Tibial nerve (tissue), 4 donors: ENCODE data around the gene TPBGL. TPM values are rescaled to one million over a fixed set of nuclear protein-coding genes. Genes with fewer than 3 reads are reported as not detected.

Experiments used
- DNase-seq, 2 donors: peaks; one replicate each; pipeline ENCODE4 v3.0.0-alpha.2; 2019; ENCODE audit warnings: low spot score in 2 of 2
- H3K27ac ChIP-seq, 4 donors: fragments of 200-600 bp; sonication (generic) in 3 of 4; one replicate each; pipeline ENCODE4 v1.5.1; 2017 to 2019; ENCODE audit warnings: mild to moderate bottlenecking in 1 of 4
- H3K27me3 ChIP-seq, 2 donors: fragments of 200-600 bp; sonication (generic) in 1 of 2; one replicate each; pipeline versions ENCODE4 v1.5.1 to v1.6.0; 2017 to 2019
- H3K36me3 ChIP-seq, 3 donors: fragments of 200-600 bp; sonication (generic); one replicate each; pipeline ENCODE4 v1.5.1; 2018 to 2019
- H3K4me1 ChIP-seq, 4 donors: fragments of 200-600 bp; sonication (generic) in 3 of 4; one replicate each; pipeline ENCODE4 v1.5.1; 2017 to 2019
- H3K4me3 ChIP-seq, 4 donors: fragments of 200-600 bp; sonication (generic) in 3 of 4; one replicate each; pipeline ENCODE4 v1.5.1; 2017 to 2019; ENCODE audit warnings: mild to moderate bottlenecking in 1 of 4, moderate library complexity in 1 of 4
- H3K9me3 ChIP-seq, 4 donors: fragments of 200-600 bp; sonication (generic) in 3 of 4; one replicate each; pipeline ENCODE4 v1.5.1; 2017 to 2019
- CTCF ChIP-seq, 5 experiments: fragments of 200-600 bp in 3 of 5; fragments of 450-650 bp in 2 of 5; sonication (generic) in 3 of 5; IDR thresholded peaks; one replicate each; pipeline ENCODE4 v1.5.1; 2016 to 2019; ENCODE audit warnings: antibody characterized with exemption in 5 of 5, mild to moderate bottlenecking in 3 of 5, moderate library complexity in 2 of 5
- EP300 ChIP-seq, 2 donors: sonication (generic); formaldehyde crosslinking; IDR thresholded peaks; one replicate each; pipeline ENCODE4 v1.6.1; 2017; ENCODE audit warnings: antibody characterized with exemption in 2 of 2, mild to moderate bottlenecking in 1 of 2
- POLR2A ChIP-seq, 2 donors: fragments of 450-650 bp; IDR thresholded peaks; one replicate each; pipeline ENCODE4 v1.6.1; 2017; ENCODE audit warnings: antibody characterized with exemption in 2 of 2, mild to moderate bottlenecking in 2 of 2, moderate library complexity in 2 of 2
- WGBS, 2 donors: methylation state at CpG; one replicate each; pipeline ENCODE4 v1.1.5; 2018; 5-methylcytosine and 5-hydroxymethylcytosine counted together
- total RNA-seq, 4 donors: library from RNA; depleted of rRNA; stranded (reverse); fragments of >200 nt; gene quantifications; one replicate each; pipeline ENCODE4 v1.1.0, GENCODE V29; 2016

TPBGL gene
- total RNA-seq, 4 donors from 2014 or later: 1.0 to 1.5 (median 1.1) TPM; not detected in 1

DNA sequence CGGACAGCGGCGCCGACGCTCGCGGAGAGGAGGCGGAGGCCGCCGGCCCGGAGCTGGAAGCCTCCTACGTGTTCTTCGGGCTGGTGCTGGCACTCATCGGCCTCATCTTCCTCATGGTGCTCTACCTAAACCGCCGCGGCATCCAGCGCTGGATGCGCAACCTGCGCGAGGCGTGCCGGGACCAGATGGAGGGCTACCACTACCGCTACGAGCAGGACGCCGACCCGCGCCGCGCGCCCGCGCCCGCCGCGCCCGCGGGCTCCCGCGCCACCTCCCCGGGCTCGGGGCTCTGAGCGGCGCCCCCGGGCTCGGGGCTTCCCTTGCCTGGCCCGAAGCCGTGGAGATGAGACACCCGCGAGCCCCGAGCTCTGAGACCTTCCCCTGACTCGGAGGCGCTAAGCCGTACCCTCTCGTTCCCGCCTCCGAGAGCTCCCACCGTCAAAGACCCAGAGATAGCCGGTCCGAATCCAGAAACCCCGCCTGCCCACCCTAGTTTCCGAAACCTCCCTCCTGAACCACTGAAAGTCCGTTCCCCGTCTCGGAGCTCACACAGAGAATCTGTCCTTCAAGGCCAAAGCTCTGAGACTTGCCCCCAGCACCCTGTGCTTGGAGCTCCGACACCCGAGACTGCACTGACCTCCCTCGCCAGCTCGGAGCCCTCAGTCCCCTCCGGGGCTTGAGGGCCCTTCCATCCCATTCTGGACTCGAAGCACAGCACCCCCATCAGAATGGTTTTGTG is 1.5 kb downstream of the TPBGL start:
- no peak for DNase-seq
- no peaks in the 10 kb centered on the region for H3K36me3 ChIP-seq
- peak overlapping the region; percentile 23 to 52 (median 32) for H3K4me3 ChIP-seq
- no peak overlapping the region for H3K27ac ChIP-seq
- peaks cover 0 to 23% (median 7%) of the 10 kb centered on the region in 4 donors for H3K4me1 ChIP-seq
- TF ChIP-seq CTCF (IDR thresholded peaks at IDR 0.05) (peak in 1 of 5 experiments; percentile 2), POLR2A (IDR thresholded peaks at IDR 0.05) (no peak)
- peaks cover 0 to 34% of the 10 kb centered on the region in 2 donors for H3K27me3 ChIP-seq
- no peaks in the 10 kb centered on the region for H3K9me3 ChIP-seq
- WGBS, 2 donors: 6 to 10% methylated on average over 16 to 63 of the region's 72 CpGs

GRCh38 chr11:75242722-75243600 is 2.4 kb downstream of the TPBGL start:
- Histone ChIP-seq H3K27me3 (peaks cover 0 to 34% of the 10 kb centered on the region in 2 donors), H3K4me3 (no peak overlapping the region), H3K9me3 (no peaks in the 10 kb centered on the region), H3K4me1 (peaks cover 0 to 23% (median 7%) of the 10 kb centered on the region in 4 donors), H3K27ac (no peak overlapping the region), H3K36me3 (no peaks in the 10 kb centered on the region)
- TF ChIP-seq POLR2A (IDR thresholded peaks at IDR 0.05): no peak
- no peak for TF ChIP-seq CTCF (IDR thresholded peaks at IDR 0.05)
- no peak for TF ChIP-seq EP300 (IDR thresholded peaks at IDR 0.05)
- DNase-seq: no peak
- 79 to 82% methylated on average over 16 of the region's 16 CpGs for WGBS, 2 donors

- Histone ChIP-seq H3K36me3 (no peaks in the 10 kb centered on the region), H3K4me1 (peaks cover 0 to 29% (median 7%) of the 10 kb centered on the region in 4 donors), H3K9me3 (no peaks in the 10 kb centered on the region), H3K27ac (no peak overlapping the region), H3K27me3 (peaks cover 0 to 34% of the 10 kb centered on the region in 2 donors), H3K4me3 (no peak overlapping the region)
- DNase-seq: no peak
- TF ChIP-seq CTCF (IDR thresholded peaks at IDR 0.05): no peak
- no peak for TF ChIP-seq EP300 (IDR thresholded peaks at IDR 0.05)
- WGBS, 2 donors: 76 to 79% methylated on average over 10 of the region's 10 CpGs
Measured at GRCh38 chr11:75244052-75244814, 3.7 kb downstream of the TPBGL start.

DNA sequence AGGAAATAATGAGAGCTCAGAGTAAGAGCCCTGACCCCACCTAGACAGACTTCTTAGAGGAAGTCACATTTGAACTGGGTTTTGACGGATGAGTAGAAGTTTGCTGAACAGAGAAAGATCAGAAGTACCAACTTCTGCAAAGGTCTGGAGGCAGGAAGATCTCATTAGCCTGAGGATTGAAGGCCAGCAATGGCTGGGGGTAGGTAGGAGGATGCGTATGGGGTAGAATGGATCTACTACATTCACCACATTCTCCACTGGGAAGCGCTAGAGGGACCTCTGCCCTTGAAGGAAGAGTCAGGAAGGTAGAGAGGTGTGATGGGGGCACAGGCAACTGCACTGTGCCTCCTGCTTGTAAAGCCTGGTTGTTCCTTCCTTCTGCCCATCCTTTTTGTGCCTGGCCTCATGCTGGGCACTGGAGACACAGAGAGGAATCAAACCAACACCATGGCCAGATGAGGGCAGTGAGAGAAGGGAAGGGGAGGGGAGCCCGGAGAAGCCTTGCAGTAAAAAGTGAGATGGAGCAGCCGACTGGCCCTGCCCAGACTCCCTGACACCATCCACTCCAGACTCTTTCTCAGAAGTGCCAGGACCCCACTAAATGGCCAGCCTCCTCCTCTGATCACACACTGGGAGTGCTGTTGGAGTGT is 4.9 kb downstream of the TPBGL start:
- Histone ChIP-seq H3K9me3 (no peaks in the 10 kb centered on the region), H3K4me3 (no peak overlapping the region), H3K27ac (no peak overlapping the region), H3K36me3 (no peaks in the 10 kb centered on the region), H3K4me1 (peaks cover 0 to 23% (median 3%) of the 10 kb centered on the region in 4 donors), H3K27me3 (peaks cover 0 to 28% of the 10 kb centered on the region in 2 donors)
- 50 to 68% methylated on average over 5 of the region's 5 CpGs for WGBS, 2 donors
- TF ChIP-seq POLR2A (IDR thresholded peaks at IDR 0.05) (no peak), CTCF (IDR thresholded peaks at IDR 0.05) (no peak), EP300 (IDR thresholded peaks at IDR 0.05) (no peak)
- no peak for DNase-seq
